Neural crest cell (in vitro differentiated cells): Measurements from ENCODE around the gene ZDHHC12. TPM values are rescaled to one million over a fixed set of nuclear protein-coding genes. Genes with fewer than 3 reads are reported as not detected.
"Not testable (repeated sequence)": the region's sequence is repeated elsewhere in the genome, so short reads cannot be mapped to it uniquely, and the experiment has no call there.

Source experiments
- DNase-seq: peaks from one replicate; pipeline ENCODE4 v3.0.0; 2021; ENCODE audit warnings: low read depth, mixed read lengths, low spot score
- H3K27ac Mint-ChIP-seq: one replicate; pipeline ENCODE4 v1.8.0; 2021; ENCODE audit warnings: mild to moderate bottlenecking, mixed read lengths; ENCODE audit not compliant: unreplicated experiment
- H3K27me3 Mint-ChIP-seq: 2 replicates; pipeline ENCODE4 v1.8.0; 2021; ENCODE audit warnings: low read depth, mild to moderate bottlenecking, mixed read lengths
- H3K36me3 Mint-ChIP-seq: 2 replicates; pipeline ENCODE4 v1.8.0; 2021; ENCODE audit warnings: low read depth, mild to moderate bottlenecking, mixed read lengths
- H3K4me1 Mint-ChIP-seq: 2 replicates; pipeline ENCODE4 v1.8.0; 2021; ENCODE audit warnings: mixed read lengths
- H3K4me3 Mint-ChIP-seq: one replicate; pipeline ENCODE4 v1.8.0; 2021; ENCODE audit warnings: mild to moderate bottlenecking, mixed read lengths
- H3K9me3 Mint-ChIP-seq: 2 replicates; pipeline ENCODE4 v1.8.0; 2021; ENCODE audit warnings: mixed read lengths
- total RNA-seq: library from RNA; stranded (reverse); gene quantifications from 2 replicates; pipeline ENCODE4 v1.2.1, GENCODE V29; 2021
- TF ChIP-seq, protein P1 (sequence below): fragments of 200-600 bp; sonication (generic); conservative IDR thresholded peaks from 2 replicates; pipeline ENCODE4 v1.5.0; 2021; ENCODE audit warnings: antibody characterized with exemption, mild to moderate bottlenecking

The ZDHHC12 gene
- total RNA-seq, 1 donor from 2014 or later, result 15.7 TPM

DNA sequence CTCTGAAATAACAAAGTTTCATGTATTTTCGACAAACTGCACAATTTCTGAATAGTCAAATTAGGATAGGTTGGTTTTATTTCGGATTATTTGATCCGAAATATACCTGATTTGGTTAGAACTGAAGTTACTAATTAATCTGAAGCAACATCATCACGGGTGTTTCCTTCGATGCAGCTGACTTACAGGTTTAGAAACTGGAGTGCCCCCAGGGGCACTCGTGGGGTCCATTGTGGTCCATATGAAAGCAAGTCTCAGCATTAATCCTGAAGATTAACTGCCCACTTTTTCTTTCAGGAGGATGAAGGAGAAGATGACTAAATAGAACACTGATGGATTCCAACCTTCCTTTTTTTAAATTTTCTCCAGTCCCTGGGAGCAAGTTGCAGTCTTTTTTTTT lies 29.6 kb downstream of the ZDHHC12 start:
- H3K4me3 Mint-ChIP-seq, result peak overlapping the region; percentile 38
- H3K9me3 Mint-ChIP-seq, result no peaks in the 10 kb centered on the region
- no peak overlapping the region for H3K27ac Mint-ChIP-seq
- TF ChIP-seq, protein P1, sequence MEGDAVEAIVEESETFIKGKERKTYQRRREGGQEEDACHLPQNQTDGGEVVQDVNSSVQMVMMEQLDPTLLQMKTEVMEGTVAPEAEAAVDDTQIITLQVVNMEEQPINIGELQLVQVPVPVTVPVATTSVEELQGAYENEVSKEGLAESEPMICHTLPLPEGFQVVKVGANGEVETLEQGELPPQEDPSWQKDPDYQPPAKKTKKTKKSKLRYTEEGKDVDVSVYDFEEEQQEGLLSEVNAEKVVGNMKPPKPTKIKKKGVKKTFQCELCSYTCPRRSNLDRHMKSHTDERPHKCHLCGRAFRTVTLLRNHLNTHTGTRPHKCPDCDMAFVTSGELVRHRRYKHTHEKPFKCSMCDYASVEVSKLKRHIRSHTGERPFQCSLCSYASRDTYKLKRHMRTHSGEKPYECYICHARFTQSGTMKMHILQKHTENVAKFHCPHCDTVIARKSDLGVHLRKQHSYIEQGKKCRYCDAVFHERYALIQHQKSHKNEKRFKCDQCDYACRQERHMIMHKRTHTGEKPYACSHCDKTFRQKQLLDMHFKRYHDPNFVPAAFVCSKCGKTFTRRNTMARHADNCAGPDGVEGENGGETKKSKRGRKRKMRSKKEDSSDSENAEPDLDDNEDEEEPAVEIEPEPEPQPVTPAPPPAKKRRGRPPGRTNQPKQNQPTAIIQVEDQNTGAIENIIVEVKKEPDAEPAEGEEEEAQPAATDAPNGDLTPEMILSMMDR, result no peak
- H3K27me3 Mint-ChIP-seq, result peaks cover 3% of the 10 kb centered on the region
- H3K36me3 Mint-ChIP-seq, result peaks cover 32% of the 10 kb centered on the region
- peaks cover 26% of the 10 kb centered on the region for H3K4me1 Mint-ChIP-seq
- no peak for DNase-seq

DNA sequence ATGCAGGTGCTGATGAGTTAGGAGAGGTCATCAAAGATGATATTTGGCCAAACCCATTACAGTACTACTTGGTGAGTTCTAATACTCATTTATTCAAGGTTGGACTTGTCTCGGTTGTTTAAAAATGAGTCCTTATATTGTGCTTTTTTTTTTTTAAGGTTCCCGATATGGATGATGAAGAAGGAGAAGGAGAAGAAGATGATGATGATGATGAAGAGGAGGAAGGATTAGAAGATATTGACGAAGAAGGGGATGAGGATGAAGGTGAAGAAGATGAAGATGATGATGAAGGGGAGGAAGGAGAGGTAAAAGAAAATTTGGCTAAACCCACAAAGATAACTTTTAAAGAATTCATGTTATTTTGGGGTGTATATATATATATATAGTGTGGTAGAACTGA lies 30.2 kb downstream of the ZDHHC12 start:
- peaks cover 26% of the 10 kb centered on the region for H3K4me1 Mint-ChIP-seq
- H3K27me3 Mint-ChIP-seq, DNase-seq, H3K9me3 Mint-ChIP-seq: not testable (repeated sequence)
- H3K27ac Mint-ChIP-seq, result peak overlapping the region; percentile 5
- peak overlapping the region; percentile 80 for H3K4me3 Mint-ChIP-seq
- H3K36me3 Mint-ChIP-seq, result peaks cover 32% of the 10 kb centered on the region

DNA sequence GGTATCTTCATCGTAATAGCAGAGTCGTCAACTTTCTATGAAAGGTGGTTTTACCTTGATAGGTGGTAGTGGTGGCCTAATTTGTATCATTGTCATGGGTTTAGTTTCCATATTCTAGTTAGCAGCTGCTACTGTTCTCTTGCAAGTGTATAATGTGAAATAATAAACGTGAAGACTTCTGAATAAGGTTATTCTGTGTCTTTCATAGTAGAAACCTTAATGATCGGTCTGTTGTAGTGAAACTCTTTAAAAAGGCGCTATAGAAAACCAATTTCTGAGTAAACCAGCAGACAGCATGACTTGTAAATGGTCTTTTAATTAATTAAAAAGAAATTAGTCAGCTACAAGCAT lies 33.3 kb downstream of the ZDHHC12 start:
- peak overlapping the region; percentile 99 for H3K27ac Mint-ChIP-seq
- TF ChIP-seq, protein P1, result no peak
- peaks cover 44% of the 10 kb centered on the region for H3K4me1 Mint-ChIP-seq
- no peak for DNase-seq
- no peaks in the 10 kb centered on the region for H3K9me3 Mint-ChIP-seq
- peaks cover 3% of the 10 kb centered on the region for H3K27me3 Mint-ChIP-seq
- H3K4me3 Mint-ChIP-seq, result peak overlapping the region; percentile 99
- peaks cover 26% of the 10 kb centered on the region for H3K36me3 Mint-ChIP-seq

DNA sequence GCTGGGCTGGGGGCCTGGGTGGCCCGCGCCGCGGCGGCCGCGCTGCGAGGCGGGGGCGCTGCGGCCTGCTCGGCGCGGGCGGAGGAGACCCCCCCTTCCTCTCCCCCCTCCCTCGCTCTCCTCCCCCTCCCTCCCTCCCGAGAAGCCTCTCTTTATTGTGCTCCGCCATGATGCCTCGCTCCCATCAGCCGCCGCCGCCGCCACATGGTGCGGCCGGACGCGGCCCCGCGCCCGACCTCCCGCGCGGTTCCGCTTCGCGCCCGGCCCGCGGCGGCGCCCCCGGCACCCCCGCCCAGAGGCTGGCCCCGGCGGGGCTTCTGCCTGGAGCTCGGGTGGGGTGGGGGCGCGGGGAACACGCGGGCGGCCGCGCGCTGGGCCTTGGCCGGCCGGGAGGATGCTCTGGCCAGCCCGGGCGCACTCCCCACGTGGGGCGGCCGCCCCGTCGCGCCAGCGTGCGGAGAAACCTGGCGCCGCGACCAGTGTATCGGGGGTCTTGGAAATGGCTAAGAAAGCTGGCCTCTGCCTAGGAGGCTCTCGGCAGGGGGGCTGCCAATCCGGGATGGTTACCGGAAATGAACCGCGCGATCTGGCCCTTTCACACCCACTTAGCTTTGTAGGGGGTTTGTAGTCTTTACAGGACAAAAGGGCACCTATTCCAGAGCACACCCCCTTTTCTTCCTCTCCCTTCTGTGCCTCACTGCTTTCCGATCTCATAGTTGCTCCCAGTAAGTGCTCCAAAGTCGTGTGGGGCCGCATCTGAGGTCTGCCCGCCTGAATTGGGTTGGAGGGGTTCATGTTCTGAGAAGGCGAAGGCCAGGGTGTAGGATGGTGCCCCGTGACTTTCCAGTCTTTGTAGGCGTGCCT lies 33.9 kb downstream of the ZDHHC12 start:
- H3K4me1 Mint-ChIP-seq, result peaks cover 51% of the 10 kb centered on the region
- no peak for DNase-seq
- peaks cover 26% of the 10 kb centered on the region for H3K36me3 Mint-ChIP-seq
- H3K9me3 Mint-ChIP-seq, result no peaks in the 10 kb centered on the region
- peaks cover 5% of the 10 kb centered on the region for H3K27me3 Mint-ChIP-seq
- H3K27ac Mint-ChIP-seq, result peak overlapping the region; percentile 99
- peak overlapping the region; percentile 99 for H3K4me3 Mint-ChIP-seq
- TF ChIP-seq, protein P1, result no peak

DNA sequence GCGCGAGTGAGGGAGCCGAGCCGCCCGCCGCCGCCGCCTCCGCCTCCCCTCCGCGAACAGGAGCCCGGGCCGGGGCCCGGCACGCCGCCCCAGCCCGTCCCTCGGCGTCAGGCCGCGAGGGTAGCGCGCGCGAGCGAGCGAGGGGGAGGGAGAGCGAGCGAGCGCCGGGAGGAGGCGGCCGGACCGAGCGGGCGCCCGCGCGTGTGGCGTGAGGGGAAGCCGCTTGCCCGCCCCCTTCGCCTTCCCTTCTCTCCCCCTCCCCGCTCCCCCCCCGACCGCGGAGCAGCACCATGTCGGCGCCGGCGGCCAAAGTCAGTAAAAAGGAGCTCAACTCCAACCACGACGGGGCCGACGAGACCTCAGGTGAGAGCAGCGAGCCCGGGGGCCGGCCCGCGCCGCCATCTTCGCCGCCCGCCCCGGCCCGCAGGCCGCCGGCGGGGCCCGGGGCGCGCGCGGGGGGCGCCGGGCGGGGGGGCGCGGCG lies 34.6 kb downstream of the ZDHHC12 start:
- Mint-ChIP-seq H3K36me3 (peaks cover 23% of the 10 kb centered on the region), H3K4me3 (no peak overlapping the region), H3K4me1 (peaks cover 58% of the 10 kb centered on the region), H3K9me3 (no peaks in the 10 kb centered on the region), H3K27me3 (peaks cover 5% of the 10 kb centered on the region), H3K27ac (no peak overlapping the region)
- TF ChIP-seq, protein P1, result no peak
- peak; percentile 40 for DNase-seq
